WTC11 (cell line): ENCODE measurements around the gene CIPC. TPM values are rescaled to one million over a fixed set of nuclear protein-coding genes. Genes with fewer than 3 reads are reported as not detected.

Experiments
- ATAC-seq: fragments of 200-7000 bp; cut with Tn5 transposase; 2 replicates; pipeline ENCODE4 v1.10.0; 2021; ENCODE audit warnings: mild to moderate bottlenecking, moderate library complexity
- CTCF ChIA-PET: fragments of 300-600 bp; sonication (Branson Sonifier 250); formaldehyde crosslinking; loops from one replicate; lab custom pipeline; 2021; ENCODE audit warnings: antibody characterized with exemption; lab: Charles Lee
- POLR2A ChIA-PET: fragments of 350-600 bp; sonication (Branson Sonifier 250); formaldehyde crosslinking; loops from one replicate; lab custom pipeline; 2021; ENCODE audit warnings: antibody characterized with exemption; lab: Charles Lee
- DNase-seq: peaks from one replicate; pipeline ENCODE4 v3.0.0; 2021; ENCODE audit warnings: low spot score
- H3K27ac Mint-ChIP-seq: 2 replicates; pipeline ENCODE4 v1.8.0; 2021; ENCODE audit warnings: mixed read lengths
- H3K27me3 Mint-ChIP-seq: 2 replicates; pipeline ENCODE4 v1.8.0; 2021; ENCODE audit warnings: low read depth, mild to moderate bottlenecking, moderate library complexity, mixed read lengths
- H3K36me3 Mint-ChIP-seq: 2 replicates; pipeline ENCODE4 v1.8.0; 2021; ENCODE audit warnings: mixed read lengths
- H3K4me1 Mint-ChIP-seq: 2 replicates; pipeline ENCODE4 v1.8.0; 2022; ENCODE audit warnings: mixed read lengths
- H3K4me3 Mint-ChIP-seq: 2 replicates; pipeline ENCODE4 v1.8.0; 2021; ENCODE audit warnings: mild to moderate bottlenecking, moderate library complexity, mixed read lengths
- H3K9me3 Mint-ChIP-seq: 2 replicates; pipeline ENCODE4 v1.8.0; 2021; ENCODE audit warnings: mixed read lengths
- ATF2 ChIP-seq: sonication (generic); formaldehyde crosslinking; IDR thresholded peaks from 2 replicates; pipeline ENCODE4 v1.8.1; 2022; ENCODE audit warnings: low read depth, missing genetic modification reagents, borderline replicate concordance
- CBFB ChIP-seq: sonication (generic); formaldehyde crosslinking; IDR thresholded peaks from 2 replicates; pipeline ENCODE4 v1.8.1; 2022; ENCODE audit warnings: mild to moderate bottlenecking, low read depth, missing genetic modification reagents
- E2F5 ChIP-seq: sonication (generic); formaldehyde crosslinking; IDR thresholded peaks from 2 replicates; pipeline ENCODE4 v1.8.1; 2022; ENCODE audit warnings: mild to moderate bottlenecking, moderate library complexity, missing genetic modification reagents
- ELF4 ChIP-seq: sonication (generic); formaldehyde crosslinking; IDR thresholded peaks from 2 replicates; pipeline ENCODE4 v1.8.1; 2022; ENCODE audit warnings: low read depth, mild to moderate bottlenecking, moderate library complexity, missing genetic modification reagents
- ETV6 ChIP-seq: sonication (generic); formaldehyde crosslinking; IDR thresholded peaks from 2 replicates; pipeline ENCODE4 v1.8.1; 2022; ENCODE audit warnings: mild to moderate bottlenecking, missing genetic modification reagents
- FOXK1 ChIP-seq: sonication (generic); formaldehyde crosslinking; IDR thresholded peaks from 2 replicates; pipeline ENCODE4 v1.8.0; 2022; ENCODE audit warnings: mild to moderate bottlenecking, moderate library complexity, missing genetic modification reagents
- GRHL2 ChIP-seq: fragments of 250-450 bp; sonication (Bioruptor Pico); IDR thresholded peaks from 2 replicates; pipeline ENCODE4 v1.8.0; 2022; ENCODE audit warnings: mild to moderate bottlenecking, moderate library complexity; ENCODE audit not compliant: insufficient replicate concordance, severe bottlenecking
- GTF2I ChIP-seq: fragments of 250-450 bp; sonication (Bioruptor Pico); conservative IDR thresholded peaks from 2 replicates; pipeline ENCODE4 v1.4.0; 2021; ENCODE audit warnings: mild to moderate bottlenecking
- JUN ChIP-seq: sonication (generic); formaldehyde crosslinking; IDR thresholded peaks from 2 replicates; pipeline ENCODE4 v1.8.0; 2023; ENCODE audit warnings: mild to moderate bottlenecking, missing genetic modification reagents
- MLX ChIP-seq: sonication (generic); formaldehyde crosslinking; IDR thresholded peaks from 2 replicates; pipeline ENCODE4 v1.8.1; 2023; ENCODE audit warnings: mild to moderate bottlenecking, missing genetic modification reagents, moderate library complexity
- NFE2L1 ChIP-seq: sonication (generic); formaldehyde crosslinking; IDR thresholded peaks from 2 replicates; pipeline ENCODE4 v1.8.1; 2023; ENCODE audit warnings: missing genetic modification reagents
- NR1H2 ChIP-seq: sonication (generic); formaldehyde crosslinking; IDR thresholded peaks from 2 replicates; pipeline ENCODE4 v1.9.0; 2021; ENCODE audit warnings: mild to moderate bottlenecking, moderate library complexity, missing genetic modification reagents
- NR2C2 ChIP-seq: sonication (generic); formaldehyde crosslinking; IDR thresholded peaks from 2 replicates; pipeline ENCODE4 v1.8.0; 2022; ENCODE audit warnings: mild to moderate bottlenecking, missing genetic modification reagents
- OVOL2 ChIP-seq: fragments of 250-450 bp; sonication (Bioruptor Pico); IDR thresholded peaks from 2 replicates; pipeline ENCODE4 v1.9.0; 2021; ENCODE audit warnings: mild to moderate bottlenecking, borderline replicate concordance
- PRDM15 ChIP-seq: sonication (generic); formaldehyde crosslinking; IDR thresholded peaks from 2 replicates; pipeline ENCODE4 v1.8.0; 2022; ENCODE audit warnings: missing genetic modification reagents
- TEAD4 ChIP-seq: sonication (generic); formaldehyde crosslinking; IDR thresholded peaks from 2 replicates; pipeline ENCODE4 v1.8.0; 2022; ENCODE audit warnings: mild to moderate bottlenecking, missing genetic modification reagents
- ZNF416 ChIP-seq: fragments of 250-450 bp; sonication (Bioruptor Pico); IDR thresholded peaks from 2 replicates; pipeline ENCODE4 v1.9.0; 2021; ENCODE audit warnings: mild to moderate bottlenecking, inconsistent platforms
- ZNF423 ChIP-seq: fragments of 250-450 bp; sonication (Bioruptor Pico); IDR thresholded peaks from 2 replicates; pipeline ENCODE4 v2.1.2; 2022; ENCODE audit warnings: mild to moderate bottlenecking, moderate library complexity
- total RNA-seq: library from RNA; stranded (reverse); gene quantifications from 3 replicates; pipeline ENCODE4 v1.2.3, GENCODE V29; 2021

The CIPC gene
- total RNA-seq, 1 experiment from 2014 or later, result 25.4 TPM

- no peak for TF ChIP-seq NR2C2 (CRISPR knock-in tag)
- no peak for TF ChIP-seq NR1H2 (CRISPR knock-in tag)
- no peak for TF ChIP-seq ELF4 (CRISPR knock-in tag)
- no peak for TF ChIP-seq E2F5 (CRISPR knock-in tag)
- no peak for TF ChIP-seq NFE2L1 (CRISPR knock-in tag)
- no peak for TF ChIP-seq CBFB (CRISPR knock-in tag)
- no peak for TF ChIP-seq FOXK1
- no peak for TF ChIP-seq OVOL2 (CRISPR knock-in tag)
- no peak for TF ChIP-seq MLX (CRISPR knock-in tag)
- no peak for TF ChIP-seq ETV6 (CRISPR knock-in tag)
- no peak for TF ChIP-seq ATF2 (CRISPR knock-in tag)
- no peak for TF ChIP-seq TEAD4
- TF ChIP-seq PRDM15 (CRISPR knock-in tag), result no peak
- TF ChIP-seq ZNF416 (CRISPR knock-in tag), result no peak
- TF ChIP-seq JUN, result no peak
- no peak for TF ChIP-seq GRHL2 (CRISPR knock-in tag)
- TF ChIP-seq ZNF423 (CRISPR knock-in tag), result no peak
- TF ChIP-seq GTF2I (CRISPR knock-in tag), result no peak
- H3K27ac Mint-ChIP-seq, result peak overlapping the region; percentile 7; the same call in 1 of the 2 replicates
- H3K9me3 Mint-ChIP-seq, result no peaks in the 10 kb centered on the region
- no peak overlapping the region for H3K4me3 Mint-ChIP-seq
- H3K36me3 Mint-ChIP-seq, result no peaks in the 10 kb centered on the region
- POLR2A ChIA-PET, result interaction anchor here (0.5 kb wide), 1 partner anchor 1065 kb away, joined by 3 read pairs; no protein-coding TSS in a partner anchor
- CTCF ChIA-PET, result interaction anchor here (0.5 to 4.6 kb wide), 12 partner anchors 13 to 431 kb away, joined by 3 to 60 read pairs (median 19); partner anchors contain the start of genes CIPC and ZDHHC22
- H3K27me3 Mint-ChIP-seq, result peaks cover 7% of the 10 kb centered on the region
- ATAC-seq (no peak), DNase-seq (no peak)
- peaks cover 59% of the 10 kb centered on the region for H3K4me1 Mint-ChIP-seq
Observed at GRCh38 chr14:77122526-77123125, 24.6 kb downstream of the CIPC start.
